A673 (cell line): ENCODE measurements around the gene LYPD8. TPM values are rescaled to one million over a fixed set of nuclear protein-coding genes. Genes with fewer than 3 reads are reported as not detected.

Experiments
- BruUV-seq: library from RNA; stranded (reverse); fragments of 400-500 nt; replicated peaks from 2 replicates; lab custom pipeline; 2021; lab: Mats Ljungman, UMichigan
- CTCF ChIA-PET: fragments of 300-600 bp; sonication (Branson Sonifier 250); formaldehyde crosslinking; loops from one replicate; lab custom pipeline; 2022; ENCODE audit warnings: antibody characterized with exemption; lab: Charles Lee
- POLR2A ChIA-PET: fragments of 300-600 bp; sonication (Branson Sonifier 250); formaldehyde crosslinking; loops from one replicate; lab custom pipeline; 2022; ENCODE audit warnings: antibody characterized with exemption; ENCODE audit not compliant: low non-redundant PET; lab: Charles Lee
- DNase-seq: peaks from one replicate; pipeline ENCODE4 v3.0.0-alpha.2; 2015; ENCODE audit warnings: low spot score
- H3K27ac ChIP-seq: fragments of 200-600 bp; sonication (generic); 2 replicates; pipeline ENCODE4 v1.5.1; 2016; ENCODE audit warnings: mixed run types, low read depth, mild to moderate bottlenecking, mixed read lengths, antibody characterized with exemption, low read length; ENCODE audit not compliant: poor library complexity, severe bottlenecking
- H3K27me3 ChIP-seq: fragments of 200-600 bp; sonication (generic); replicated peaks from 2 replicates; pipeline ENCODE4 v1.6.1; 2017; ENCODE audit warnings: mixed run types, low read depth, mild to moderate bottlenecking, mixed read lengths, antibody characterized with exemption, low read length; ENCODE audit not compliant: insufficient read depth, poor library complexity
- H3K36me3 ChIP-seq: fragments of 200-600 bp; sonication (generic); 2 replicates; pipeline ENCODE4 v1.6.1; 2016; ENCODE audit warnings: mixed run types, mild to moderate bottlenecking, mixed read lengths, antibody characterized with exemption, low read length; ENCODE audit not compliant: insufficient read depth, poor library complexity, severe bottlenecking
- H3K4me1 ChIP-seq: fragments of 200-600 bp; sonication (generic); 2 replicates; pipeline ENCODE4 v1.6.1; 2017; ENCODE audit warnings: mixed run types, mild to moderate bottlenecking, mixed read lengths, antibody characterized with exemption, low read length; ENCODE audit not compliant: insufficient read depth, poor library complexity, severe bottlenecking
- H3K4me3 ChIP-seq: fragments of 200-600 bp; sonication (generic); 2 replicates; pipeline ENCODE4 v1.5.1; 2016; ENCODE audit warnings: low read depth, mixed run types, mild to moderate bottlenecking, mixed read lengths, low read length; ENCODE audit not compliant: poor library complexity, severe bottlenecking
- H3K9me3 ChIP-seq: fragments of 200-600 bp; sonication (generic); 2 replicates; pipeline ENCODE4 v1.6.1; 2016; ENCODE audit warnings: mixed run types, low read depth, mild to moderate bottlenecking, mixed read lengths, antibody characterized with exemption, low read length; ENCODE audit not compliant: poor library complexity, severe bottlenecking
- EZH2 ChIP-seq: fragments of 200-600 bp; sonication (generic); IDR thresholded peaks from 2 replicates; pipeline ENCODE4 v1.6.1; 2017; ENCODE audit warnings: borderline replicate concordance, low read depth, mild to moderate bottlenecking, mixed read lengths, antibody characterized with exemption, low read length; ENCODE audit not compliant: poor library complexity, severe bottlenecking
- intact Hi-C: fragments of 100-400 bp; cut with micrococcal nuclease; formaldehyde crosslinking; loops from one replicate; pipeline ENCODE4 v1.10.0; 2022; ENCODE audit not compliant: unreplicated experiment
- total RNA-seq: library from RNA; stranded (reverse); gene quantifications from 2 replicates; pipeline ENCODE4 v1.2.3, GENCODE V29; 2021
- TF ChIP-seq, protein P1 (sequence below): fragments of 300-800, 200-600 bp; sonication (generic); conservative IDR thresholded peaks from 2 replicates; pipeline ENCODE4 v1.5.1; 2017; ENCODE audit warnings: low read depth, mild to moderate bottlenecking, antibody characterized with exemption, low read length, moderate library complexity, mixed read lengths

Gene LYPD8
- total RNA-seq, 1 experiment from 2014 or later = not detected

DNA sequence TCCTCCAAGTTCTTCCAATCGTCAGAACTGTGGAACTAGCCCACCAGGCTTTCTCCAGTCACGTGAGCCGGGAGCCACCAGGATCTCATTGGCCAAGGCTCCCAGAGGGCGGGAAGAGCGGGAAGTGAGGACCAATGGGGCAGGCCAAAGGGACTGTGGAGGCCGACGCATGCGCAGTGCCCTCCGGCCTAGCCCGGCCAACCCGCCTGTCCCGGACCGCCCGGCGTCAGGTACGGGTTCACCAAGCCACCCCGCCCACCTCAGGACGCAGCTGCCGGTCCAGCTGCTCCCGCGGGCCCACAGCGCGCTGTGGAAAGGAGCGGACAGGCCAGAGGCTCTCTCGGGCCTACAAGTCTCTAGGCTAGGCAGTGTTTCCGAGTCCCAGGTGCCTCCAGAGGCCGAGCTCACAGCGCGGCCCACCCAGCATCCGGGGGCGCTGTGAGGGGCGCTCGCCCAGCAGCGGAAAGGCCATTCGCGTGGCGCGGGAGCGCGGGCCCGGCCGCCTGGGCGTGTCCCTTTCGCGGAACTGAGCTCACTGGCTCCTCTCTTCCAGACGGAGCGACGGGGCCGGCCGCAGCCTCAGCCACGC, 63.9 kb downstream of the LYPD8 start:
- Histone ChIP-seq H3K36me3 (no peaks in the 10 kb centered on the region), H3K4me1 (no peaks in the 10 kb centered on the region), H3K27me3 (peaks cover 3% of the 10 kb centered on the region), H3K4me3 (no peak overlapping the region), H3K9me3 (no peaks in the 10 kb centered on the region), H3K27ac (no peak overlapping the region)
- intact Hi-C loops = no loop called here
- TF ChIP-seq, protein P1, sequence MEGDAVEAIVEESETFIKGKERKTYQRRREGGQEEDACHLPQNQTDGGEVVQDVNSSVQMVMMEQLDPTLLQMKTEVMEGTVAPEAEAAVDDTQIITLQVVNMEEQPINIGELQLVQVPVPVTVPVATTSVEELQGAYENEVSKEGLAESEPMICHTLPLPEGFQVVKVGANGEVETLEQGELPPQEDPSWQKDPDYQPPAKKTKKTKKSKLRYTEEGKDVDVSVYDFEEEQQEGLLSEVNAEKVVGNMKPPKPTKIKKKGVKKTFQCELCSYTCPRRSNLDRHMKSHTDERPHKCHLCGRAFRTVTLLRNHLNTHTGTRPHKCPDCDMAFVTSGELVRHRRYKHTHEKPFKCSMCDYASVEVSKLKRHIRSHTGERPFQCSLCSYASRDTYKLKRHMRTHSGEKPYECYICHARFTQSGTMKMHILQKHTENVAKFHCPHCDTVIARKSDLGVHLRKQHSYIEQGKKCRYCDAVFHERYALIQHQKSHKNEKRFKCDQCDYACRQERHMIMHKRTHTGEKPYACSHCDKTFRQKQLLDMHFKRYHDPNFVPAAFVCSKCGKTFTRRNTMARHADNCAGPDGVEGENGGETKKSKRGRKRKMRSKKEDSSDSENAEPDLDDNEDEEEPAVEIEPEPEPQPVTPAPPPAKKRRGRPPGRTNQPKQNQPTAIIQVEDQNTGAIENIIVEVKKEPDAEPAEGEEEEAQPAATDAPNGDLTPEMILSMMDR = no peak
- no peak for TF ChIP-seq EZH2
- no TSS peak for BruUV-seq
- DNase-seq = no peak
- ChIA-PET CTCF (no interaction called here), POLR2A (no interaction called here)

Other genes with a start within 250 kb of the LYPD8 start
- not detected in 2 replicates for gene OR2G6, start 247.7 kb downstream of the LYPD8 start, total RNA-seq
- gene OR2T29, start 193.0 kb downstream of the LYPD8 start, total RNA-seq = not detected in 2 replicates
- not detected in 2 replicates for gene OR2T34, start 181.0 kb downstream of the LYPD8 start, total RNA-seq
- gene OR2T10, start 158.1 kb downstream of the LYPD8 start, total RNA-seq = not detected in 2 replicates
- not detected in 2 replicates for gene OR2T11, start 120.7 kb downstream of the LYPD8 start, total RNA-seq
- not detected in 2 replicates for gene OR2T35, start 110.5 kb downstream of the LYPD8 start, total RNA-seq
- gene OR2T27, start 100.2 kb downstream of the LYPD8 start, total RNA-seq = not detected in 2 replicates
- gene OR14I1, start 53.0 kb downstream of the LYPD8 start, total RNA-seq = not detected in 2 replicates
- 26.7 and 28.6 TPM in 2 replicates for gene SH3BP5L, start 70.2 kb upstream of the LYPD8 start, total RNA-seq
- 21.6 and 24.0 TPM in 2 replicates for gene ZNF672, start 82.5 kb upstream of the LYPD8 start, total RNA-seq
- 58.6 and 64.5 TPM in 2 replicates for gene ZNF692, start 103.3 kb upstream of the LYPD8 start, total RNA-seq
- 5.0 and 5.7 TPM in 2 replicates for gene PGBD2, start 150.5 kb upstream of the LYPD8 start, total RNA-seq